NCI-H1105 (cell line): ENCODE measurements around the gene NUDT19.
"Not testable (repeated sequence)": the region's sequence is repeated elsewhere in the genome, so short reads cannot be mapped to it uniquely, and the experiment has no call there.

Experiments
- DNase-seq: peaks from one replicate; lab custom pipeline; 2025; lab: John Stamatoyannopoulos, UW

NUDT19 gene

GRCh38 chr19:32716203-32716602 lies 24.6 kb downstream of the NUDT19 start:
- not testable (repeated sequence) for DNase-seq

GRCh38 chr19:32717496-32717895 lies 25.9 kb downstream of the NUDT19 start:
- DNase-seq, result no peak

- DNase-seq, result no peak
These were observed 26.7 kb downstream of the NUDT19 start for GRCh38 chr19:32718286-32718685.

- no peak for DNase-seq
These were observed 28.0 kb downstream of the NUDT19 start, which contains the start of gene TDRD12 for GRCh38 chr19:32719611-32720059. Gene TDRD12 (plus strand): TSS chr19:32719767. CDS start chr19:32720073, 306 bp downstream.

GRCh38 chr19:32720216-32720935 lies 28.8 kb downstream of the NUDT19 start:
- no peak for DNase-seq

GRCh38 chr19:32720936-32721250 lies 29.3 kb downstream of the NUDT19 start:
- no peak for DNase-seq

GRCh38 chr19:32735936-32736335 lies 44.3 kb downstream of the NUDT19 start:
- no peak for DNase-seq

GRCh38 chr19:32743021-32743420 lies 51.4 kb downstream of the NUDT19 start:
- no peak for DNase-seq

- no peak for DNase-seq
These were observed 51.8 kb downstream of the NUDT19 start for GRCh38 chr19:32743447-32743846.

- no peak for DNase-seq
These were observed 53.1 kb downstream of the NUDT19 start for GRCh38 chr19:32744555-32745325.

- not testable (repeated sequence) for DNase-seq
These were observed 54.1 kb downstream of the NUDT19 start for GRCh38 chr19:32745594-32746251.

GRCh38 chr19:32746631-32747196 lies 55.1 kb downstream of the NUDT19 start:
- DNase-seq, result not testable (repeated sequence)

- DNase-seq, result no peak
These were observed 56.9 kb downstream of the NUDT19 start for GRCh38 chr19:32748497-32748896.

GRCh38 chr19:32748948-32749347 lies 57.3 kb downstream of the NUDT19 start:
- DNase-seq, result no peak

- DNase-seq, result no peak
These were observed 57.7 kb downstream of the NUDT19 start for GRCh38 chr19:32749361-32749760.

- no peak for DNase-seq
These were observed 58.9 kb downstream of the NUDT19 start for GRCh38 chr19:32750441-32751055.

- DNase-seq, result no peak
These were observed 59.4 kb downstream of the NUDT19 start for GRCh38 chr19:32751066-32751465.

- no peak for DNase-seq
These were observed 65.6 kb downstream of the NUDT19 start for GRCh38 chr19:32757189-32757588.
